AG04449 (cell line): ENCODE results near the gene CD3G.

Experiments used
- CTCF ChIA-PET: fragments of 350-600 bp; formaldehyde crosslinking; extraction: SDS; loops from one replicate; lab custom pipeline; 2021; ENCODE audit warnings: antibody characterized with exemption; lab: Yijun Ruan, JAX
- POLR2A ChIA-PET: fragments of 400-600, 350-600 bp; formaldehyde crosslinking; extraction: SDS; loops from one replicate; lab custom pipeline; 2020; ENCODE audit warnings: antibody characterized with exemption, inconsistent platforms; lab: Yijun Ruan, JAX
- DNase-seq: peaks from one replicate; pipeline ENCODE4 v3.0.0-alpha.2; 2010; ENCODE audit warnings: low read depth, low spot score
- H3K4me3 ChIP-seq: 2 replicates; pipeline ENCODE4 v1.5.1; 2011; ENCODE audit warnings: low read depth, mild to moderate bottlenecking, control low read depth, low read length
- TF ChIP-seq, protein P1 (sequence below): IDR thresholded peaks from one replicate; pipeline ENCODE4 v1.5.1; 2011; ENCODE audit warnings: mild to moderate bottlenecking, moderate library complexity, low read length, control low read depth, inconsistent platforms; ENCODE audit not compliant: insufficient read depth; ENCODE audit errors: missing control alignments

CD3G gene

DNA sequence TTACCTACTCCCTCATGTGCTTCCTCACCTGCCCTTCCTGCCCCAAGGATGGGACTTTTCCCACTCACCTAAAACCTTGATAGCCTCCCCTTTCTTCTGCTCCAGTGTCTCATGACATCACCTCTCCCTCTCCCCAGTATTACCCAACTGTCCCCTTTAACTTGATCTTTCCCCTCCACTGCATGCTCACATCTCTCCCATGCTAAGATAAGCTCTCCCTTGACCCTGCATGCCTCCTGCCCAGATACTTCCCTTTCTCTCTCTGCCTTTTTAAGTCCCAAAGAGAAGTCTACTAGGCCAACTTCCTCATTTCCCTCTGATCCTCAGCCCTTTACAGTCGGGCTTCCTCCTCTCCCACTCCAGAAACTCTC lies 24.8 kb upstream of the CD3G start:
- CTCF ChIA-PET, result no interaction called here
- POLR2A ChIA-PET, result no interaction called here
- no peak for DNase-seq
- TF ChIP-seq, protein P1, sequence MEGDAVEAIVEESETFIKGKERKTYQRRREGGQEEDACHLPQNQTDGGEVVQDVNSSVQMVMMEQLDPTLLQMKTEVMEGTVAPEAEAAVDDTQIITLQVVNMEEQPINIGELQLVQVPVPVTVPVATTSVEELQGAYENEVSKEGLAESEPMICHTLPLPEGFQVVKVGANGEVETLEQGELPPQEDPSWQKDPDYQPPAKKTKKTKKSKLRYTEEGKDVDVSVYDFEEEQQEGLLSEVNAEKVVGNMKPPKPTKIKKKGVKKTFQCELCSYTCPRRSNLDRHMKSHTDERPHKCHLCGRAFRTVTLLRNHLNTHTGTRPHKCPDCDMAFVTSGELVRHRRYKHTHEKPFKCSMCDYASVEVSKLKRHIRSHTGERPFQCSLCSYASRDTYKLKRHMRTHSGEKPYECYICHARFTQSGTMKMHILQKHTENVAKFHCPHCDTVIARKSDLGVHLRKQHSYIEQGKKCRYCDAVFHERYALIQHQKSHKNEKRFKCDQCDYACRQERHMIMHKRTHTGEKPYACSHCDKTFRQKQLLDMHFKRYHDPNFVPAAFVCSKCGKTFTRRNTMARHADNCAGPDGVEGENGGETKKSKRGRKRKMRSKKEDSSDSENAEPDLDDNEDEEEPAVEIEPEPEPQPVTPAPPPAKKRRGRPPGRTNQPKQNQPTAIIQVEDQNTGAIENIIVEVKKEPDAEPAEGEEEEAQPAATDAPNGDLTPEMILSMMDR, result no peak
- no peak overlapping the region for H3K4me3 ChIP-seq

DNA sequence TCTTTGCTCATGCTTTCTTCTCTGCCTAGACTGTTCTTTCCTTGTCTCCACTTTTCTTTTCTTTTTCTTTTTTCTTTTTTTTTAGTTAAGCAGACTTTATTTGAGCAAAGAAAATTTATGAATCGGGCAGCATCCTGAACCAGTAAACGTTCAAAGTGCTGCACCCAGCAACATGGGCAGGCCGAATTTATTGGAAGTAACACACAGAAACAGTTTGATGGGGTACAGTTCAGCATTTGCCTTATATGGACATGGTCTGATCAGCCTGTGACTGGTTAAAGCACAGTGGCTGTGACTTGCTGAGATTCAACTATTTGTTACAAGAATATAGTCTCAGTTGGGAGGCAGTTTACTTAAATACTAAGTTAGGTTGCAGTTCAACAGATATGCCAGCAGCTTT lies 23.6 kb upstream of the CD3G start:
- ChIA-PET CTCF (no interaction called here), POLR2A (no interaction called here)
- no peak for DNase-seq
- H3K4me3 ChIP-seq, result no peak overlapping the region
- TF ChIP-seq, protein P1, result no peak

- TF ChIP-seq, protein P1, result no peak
- no peak overlapping the region for H3K4me3 ChIP-seq
- CTCF ChIA-PET, result no interaction called here
- POLR2A ChIA-PET, result no interaction called here
- no peak for DNase-seq
Observed at GRCh38 chr11:118321386-118322082, 22.6 kb upstream of the CD3G start.

GRCh38 chr11:118322721-118323120 lies 21.4 kb upstream of the CD3G start:
- POLR2A ChIA-PET, result no interaction called here
- CTCF ChIA-PET, result interaction anchor here (1.3 kb wide), 1 partner anchor 152 kb away, joined by 6 read pairs; no protein-coding TSS in a partner anchor
- TF ChIP-seq, protein P1, result no peak
- no peak for DNase-seq
- no peak overlapping the region for H3K4me3 ChIP-seq

DNA sequence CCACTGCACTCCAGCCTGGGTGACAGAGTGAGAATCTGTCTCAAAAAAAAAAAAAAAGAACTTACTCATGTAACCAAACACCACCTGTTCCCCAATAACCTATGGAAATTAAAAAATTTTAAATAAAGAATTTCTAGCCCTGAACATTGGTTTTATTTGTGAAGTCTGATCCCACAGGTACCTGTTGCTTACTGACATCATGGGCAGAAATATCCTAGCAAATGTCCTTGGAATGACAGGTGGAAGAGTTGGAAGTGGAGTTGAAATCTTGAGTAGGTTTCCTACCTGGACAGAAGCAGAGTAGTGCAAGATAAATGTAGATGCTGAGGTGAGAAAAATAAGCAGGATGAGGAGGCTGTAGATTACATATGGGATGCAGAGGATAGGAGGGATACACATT lies 18.9 kb upstream of the CD3G start:
- ChIA-PET CTCF (no interaction called here), POLR2A (no interaction called here)
- no peak for DNase-seq
- H3K4me3 ChIP-seq, result no peak overlapping the region
- TF ChIP-seq, protein P1, result no peak

DNA sequence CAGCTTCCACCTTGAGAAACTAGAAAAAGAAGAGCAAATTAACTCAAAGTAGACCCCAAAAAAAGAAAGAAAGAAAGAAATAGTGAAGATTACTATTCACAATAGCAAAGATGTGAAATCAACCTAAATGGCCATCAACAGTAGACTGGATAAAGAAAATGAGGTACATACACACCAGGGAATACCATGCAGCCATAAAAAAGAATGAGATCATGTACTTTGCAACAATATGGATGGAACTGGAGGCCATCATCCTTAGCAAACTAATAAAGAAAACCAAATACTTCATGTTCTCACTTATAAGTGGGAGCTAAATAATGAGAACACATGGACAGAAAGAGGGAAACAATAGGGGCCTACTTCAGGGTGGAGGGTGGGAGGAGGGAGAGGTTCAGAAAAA lies 15.4 kb upstream of the CD3G start:
- H3K4me3 ChIP-seq, result no peak overlapping the region
- CTCF ChIA-PET, result interaction anchor here (1.7 kb wide), 1 partner anchor 22 kb away, joined by 4 read pairs; no protein-coding TSS in a partner anchor
- TF ChIP-seq, protein P1, result no peak
- POLR2A ChIA-PET, result no interaction called here
- DNase-seq, result no peak
